Kidney (tissue), 14 donors: ENCODE measurements around the gene FAM170B. TPM values are rescaled to one million over a fixed set of nuclear protein-coding genes. Genes with fewer than 3 reads are reported as not detected.

Source experiments
- DNase-seq, 5 donors: peaks; one replicate each; pipeline ENCODE4 v3.0.0-alpha.2; 2013 to 2020
- FAIRE-seq: peaks from 2 replicates; lab custom pipeline; 2012; peaks lifted over from hg19 to GRCh38; lab: Jason Lieb, UNC
- H3K27ac ChIP-seq, 2 donors: one replicate each; pipeline ENCODE4 v1.7.0; 2013; ENCODE audit warnings: low read depth in 2 of 2, low read length in 2 of 2, inconsistent platforms in 1 of 2
- H3K27me3 ChIP-seq: one replicate; pipeline ENCODE4 v1.7.1; 2013; ENCODE audit warnings: low read length, inconsistent platforms; ENCODE audit not compliant: control insufficient read depth, insufficient read depth
- H3K36me3 ChIP-seq, 3 donors: one replicate each; pipeline versions ENCODE4 v1.7.0 to v1.7.1; 2013; ENCODE audit warnings: low read length in 3 of 3, control low read depth in 1 of 3, inconsistent platforms in 1 of 3; ENCODE audit not compliant: insufficient read depth in 3 of 3, control insufficient read depth in 2 of 3
- H3K4me1 ChIP-seq, 3 donors: one replicate each; pipeline versions ENCODE4 v1.7.0 to v1.7.1; 2013; ENCODE audit warnings: low read length in 3 of 3, inconsistent platforms in 1 of 3, low read depth in 1 of 3; ENCODE audit not compliant: control insufficient read depth in 2 of 3, insufficient read depth in 2 of 3
- H3K4me3 ChIP-seq, 3 donors: one replicate each; pipeline versions ENCODE4 v1.7.0 to v1.8.1; 2013; ENCODE audit warnings: low read length in 3 of 3, control low read depth in 1 of 3, inconsistent platforms in 1 of 3
- H3K9ac ChIP-seq, 3 donors: one replicate each; pipeline versions ENCODE4 v1.7.0 to v1.7.1; 2013; ENCODE audit warnings: low read length in 3 of 3, control low read depth in 1 of 3, inconsistent platforms in 1 of 3
- H3K9me3 ChIP-seq, 3 donors: one replicate each; pipeline versions ENCODE4 v1.7.0 to v1.7.1; 2013; ENCODE audit warnings: low read length in 3 of 3, control low read depth in 1 of 3, inconsistent platforms in 1 of 3; ENCODE audit not compliant: control insufficient read depth in 2 of 3, insufficient read depth in 1 of 3
- CTCF ChIP-seq: IDR thresholded peaks from 3 replicates; pipeline ENCODE4 v1.5.1; 2012; ENCODE audit warnings: mild to moderate bottlenecking, moderate library complexity, borderline replicate concordance; ENCODE audit not compliant: insufficient read depth; ENCODE audit errors: extremely low read depth
- intact Hi-C: fragments of 100-400 bp; cut with DNase I; formaldehyde crosslinking; loops from one replicate; pipeline ENCODE4 v1.11.1; 2022
- polyA plus RNA-seq: library from polyadenylated mRNA; stranded (reverse); fragments of 350-450 nt; fragmentation: Illumina TruSeq; extraction: RNeasy Lipid Tissue Mini Kit (QIAGEN cat#74804); gene quantifications from one replicate; pipeline ENCODE4 v1.2.3, GENCODE V29; 2014; ENCODE audit warnings: low read depth, low replicate concordance; ENCODE audit not compliant: insufficient read depth
- total RNA-seq: library from RNA; stranded (reverse); fragmentation: NEBNext Ultra II Directional; extraction: Animal tissue kit (Norgen Biotek cat#: 25700); gene quantifications from one replicate; pipeline ENCODE4 v1.2.1, GENCODE V29; 2021
- donor health status: control.
- donor health status: control.
- donor health status: control.
- donor health status: control.
- donor health status: control.
- donor health status: DM: yes; HTN: yes; CAD: no.
- donor health status: Normal renal cell carcinoma (clear cell type).

Gene FAM170B
- total and polyA plus RNA-seq, 2 donors from 2014 or later = not detected

- Histone ChIP-seq H3K9ac (no peak overlapping the region), H3K9me3 (no peaks in the 10 kb centered on the region), H3K27me3 (no peaks in the 10 kb centered on the region), H3K4me1 (peaks cover 0 to 7% (median 4%) of the 10 kb centered on the region in 3 donors), H3K4me3 (no peak overlapping the region), H3K36me3 (no peaks in the 10 kb centered on the region), H3K27ac (no peak overlapping the region)
- FAIRE-seq (no peak), DNase-seq (no peak)
- intact Hi-C loops = no loop called here
- no peak for TF ChIP-seq CTCF
Measured at GRCh38 chr10:49179699-49180443, 46.0 kb upstream of the FAM170B start.

- Histone ChIP-seq H3K4me3 (no peak overlapping the region), H3K9me3 (no peaks in the 10 kb centered on the region), H3K4me1 (peaks cover 0 to 7% (median 4%) of the 10 kb centered on the region in 3 donors), H3K27me3 (no peaks in the 10 kb centered on the region), H3K9ac (no peak overlapping the region), H3K36me3 (no peaks in the 10 kb centered on the region), H3K27ac (no peak overlapping the region)
- no peak for FAIRE-seq
- intact Hi-C loops = no loop called here
- no peak for DNase-seq
- TF ChIP-seq CTCF = no peak
Measured at GRCh38 chr10:49178489-49179471, 45.0 kb upstream of the FAM170B start.

- H3K4me3 ChIP-seq = no peak overlapping the region
- peaks cover 0 to 7% (median 4%) of the 10 kb centered on the region in 3 donors for H3K4me1 ChIP-seq
- no peak overlapping the region for H3K9ac ChIP-seq
- FAIRE-seq (no peak), DNase-seq (no peak)
- no peaks in the 10 kb centered on the region for H3K36me3 ChIP-seq
- no peaks in the 10 kb centered on the region for H3K9me3 ChIP-seq
- no peak for TF ChIP-seq CTCF
- peak overlapping the region in 1 of 2 donors; percentile 16 for H3K27ac ChIP-seq
- intact Hi-C loops = no loop called here
- no peaks in the 10 kb centered on the region for H3K27me3 ChIP-seq
Measured at GRCh38 chr10:49177391-49178355, 43.9 kb upstream of the FAM170B start.
